KMS-11 (cell line): ENCODE measurements around the gene RNF169.

Source experiments
- H2AFZ ChIP-seq: fragments of 200-600 bp; sonication (generic); 2 replicates; pipeline ENCODE4 v1.6.1; 2016; ENCODE audit warnings: antibody characterized with exemption, mixed run types, low read depth
- H3K27ac ChIP-seq: fragments of 200-600 bp; sonication (generic); 2 replicates; pipeline ENCODE4 v1.6.1; 2016; ENCODE audit warnings: mild to moderate bottlenecking, mixed run types
- H3K27me3 ChIP-seq: fragments of 200-600 bp; sonication (generic); 2 replicates; pipeline ENCODE4 v1.6.1; 2017; ENCODE audit warnings: mild to moderate bottlenecking, low read depth, mixed run types, moderate library complexity; ENCODE audit not compliant: insufficient read depth
- H3K36me3 ChIP-seq: fragments of 200-600 bp; sonication (generic); 2 replicates; pipeline ENCODE4 v1.6.1; 2017; ENCODE audit warnings: mild to moderate bottlenecking, mixed run types; ENCODE audit not compliant: insufficient read depth
- H3K4me1 ChIP-seq: fragments of 200-600 bp; sonication (generic); 2 replicates; pipeline ENCODE4 v1.6.1; 2016; ENCODE audit warnings: mild to moderate bottlenecking, low read depth, mixed run types; ENCODE audit not compliant: poor library complexity, severe bottlenecking
- H3K4me2 ChIP-seq: fragments of 200-600 bp; sonication (generic); 2 replicates; pipeline ENCODE4 v1.7.0; 2016; ENCODE audit warnings: mild to moderate bottlenecking, mixed run types
- H3K4me3 ChIP-seq: fragments of 200-600 bp; sonication (generic); IDR thresholded peaks from 2 replicates; pipeline ENCODE4 v1.6.1; 2017; ENCODE audit warnings: low read depth, low read length, mixed read lengths; ENCODE audit not compliant: insufficient read depth
- H3K79me2 ChIP-seq: fragments of 200-600 bp; sonication (generic); 2 replicates; pipeline ENCODE4 v1.6.1; 2016; ENCODE audit warnings: low read depth, mixed run types; ENCODE audit not compliant: insufficient read depth
- H3K9ac ChIP-seq: fragments of 200-600 bp; sonication (generic); 2 replicates; pipeline ENCODE4 v1.6.1; 2016; ENCODE audit warnings: mild to moderate bottlenecking, mixed run types
- H4K20me1 ChIP-seq: fragments of 200-600 bp; sonication (generic); 2 replicates; pipeline ENCODE4 v1.6.1; 2016; ENCODE audit warnings: mild to moderate bottlenecking, mixed run types; ENCODE audit not compliant: insufficient read depth
- TF ChIP-seq, protein P1 (sequence below): fragments of 200-600 bp; sonication (generic); conservative IDR thresholded peaks from 2 replicates; pipeline ENCODE4 v1.6.1; 2017; ENCODE audit warnings: low read depth, mild to moderate bottlenecking, antibody characterized with exemption, low read length, moderate library complexity, mixed read lengths

RNF169 gene

DNA sequence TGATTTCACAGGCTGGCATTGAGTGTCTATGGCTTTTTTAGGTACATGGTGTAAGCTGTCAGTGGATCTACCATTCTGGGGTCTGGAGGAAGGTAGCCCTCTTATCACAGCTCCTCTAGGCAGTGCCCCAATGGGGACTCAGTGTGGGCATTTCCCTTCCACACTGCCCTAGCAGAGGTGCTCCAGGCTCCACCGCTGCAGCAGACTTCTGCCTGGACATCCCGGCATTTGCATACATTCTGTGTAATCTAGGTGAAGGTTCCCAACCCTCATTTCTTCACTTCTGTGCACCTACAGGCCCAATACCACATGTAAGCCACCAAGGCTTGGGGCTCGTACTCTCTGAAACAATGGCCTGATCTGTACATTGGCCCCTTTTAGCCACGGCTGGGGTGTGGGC is 78.3 kb downstream of the RNF169 start:
- Histone ChIP-seq H3K36me3 (no peaks in the 10 kb centered on the region), H3K4me1 (no peaks in the 10 kb centered on the region), H4K20me1 (no peaks in the 10 kb centered on the region), H3K4me2 (no peak overlapping the region), H3K27me3 (no peaks in the 10 kb centered on the region), H2AFZ (no peak overlapping the region), H3K4me3 (no peak overlapping the region), H3K27ac (no peak overlapping the region), H3K79me2 (no peaks in the 10 kb centered on the region), H3K9ac (no peak overlapping the region)
- TF ChIP-seq, protein P1, sequence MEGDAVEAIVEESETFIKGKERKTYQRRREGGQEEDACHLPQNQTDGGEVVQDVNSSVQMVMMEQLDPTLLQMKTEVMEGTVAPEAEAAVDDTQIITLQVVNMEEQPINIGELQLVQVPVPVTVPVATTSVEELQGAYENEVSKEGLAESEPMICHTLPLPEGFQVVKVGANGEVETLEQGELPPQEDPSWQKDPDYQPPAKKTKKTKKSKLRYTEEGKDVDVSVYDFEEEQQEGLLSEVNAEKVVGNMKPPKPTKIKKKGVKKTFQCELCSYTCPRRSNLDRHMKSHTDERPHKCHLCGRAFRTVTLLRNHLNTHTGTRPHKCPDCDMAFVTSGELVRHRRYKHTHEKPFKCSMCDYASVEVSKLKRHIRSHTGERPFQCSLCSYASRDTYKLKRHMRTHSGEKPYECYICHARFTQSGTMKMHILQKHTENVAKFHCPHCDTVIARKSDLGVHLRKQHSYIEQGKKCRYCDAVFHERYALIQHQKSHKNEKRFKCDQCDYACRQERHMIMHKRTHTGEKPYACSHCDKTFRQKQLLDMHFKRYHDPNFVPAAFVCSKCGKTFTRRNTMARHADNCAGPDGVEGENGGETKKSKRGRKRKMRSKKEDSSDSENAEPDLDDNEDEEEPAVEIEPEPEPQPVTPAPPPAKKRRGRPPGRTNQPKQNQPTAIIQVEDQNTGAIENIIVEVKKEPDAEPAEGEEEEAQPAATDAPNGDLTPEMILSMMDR, result no peak

DNA sequence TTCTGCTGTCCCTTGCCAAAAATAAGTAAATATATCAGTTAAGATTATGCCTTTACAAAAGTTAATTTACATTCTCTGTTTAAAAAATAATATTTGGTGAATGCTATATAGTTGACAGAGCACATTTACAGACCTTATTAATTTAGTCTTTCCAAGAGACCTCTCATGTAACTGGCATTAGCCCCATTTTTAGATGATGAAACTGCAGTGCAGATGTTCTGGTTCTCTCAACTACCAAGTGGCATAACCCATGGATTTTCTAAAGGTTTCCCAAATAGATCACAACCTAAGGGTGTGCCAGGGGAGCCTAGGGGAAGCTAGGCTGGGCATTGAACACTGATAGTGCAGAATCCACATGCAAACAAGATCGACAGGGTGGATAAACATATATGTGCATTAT is 88.5 kb downstream of the RNF169 start:
- TF ChIP-seq, protein P1, result no peak
- no peak overlapping the region for H2AFZ ChIP-seq
- H3K4me1 ChIP-seq, result peaks cover 8% of the 10 kb centered on the region
- no peak overlapping the region for H3K4me3 ChIP-seq
- no peaks in the 10 kb centered on the region for H4K20me1 ChIP-seq
- no peak overlapping the region for H3K27ac ChIP-seq
- 0 out of 2 replicates have a peak, but pooled peaks cover 3% of the 10 kb centered on the region for H3K36me3 ChIP-seq
- no peak overlapping the region for H3K9ac ChIP-seq
- no peak overlapping the region for H3K4me2 ChIP-seq
- no peaks in the 10 kb centered on the region for H3K27me3 ChIP-seq
- no peaks in the 10 kb centered on the region for H3K79me2 ChIP-seq

DNA sequence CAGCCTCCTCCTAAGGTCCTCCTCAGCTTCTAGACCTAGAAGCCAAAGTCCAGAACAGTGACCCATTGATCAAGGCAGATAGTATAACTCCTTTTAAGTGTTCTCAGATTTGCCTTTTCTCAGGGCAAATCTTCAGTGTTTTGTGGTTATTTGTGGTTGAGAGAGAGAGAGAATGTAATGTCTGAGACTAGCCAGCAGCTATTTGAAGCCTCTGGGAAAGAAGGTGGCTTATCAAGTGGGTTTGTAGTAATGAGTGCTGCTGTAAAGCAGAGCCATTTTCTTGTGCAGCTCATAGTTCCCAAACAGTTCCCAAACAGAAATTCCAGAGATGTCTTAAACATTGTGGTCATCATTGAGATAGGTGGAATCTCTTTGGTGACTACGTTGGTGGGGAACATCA is 89.5 kb downstream of the RNF169 start:
- TF ChIP-seq, protein P1, result no peak
- Histone ChIP-seq H3K4me2 (no peak overlapping the region), H2AFZ (no peak overlapping the region), H3K27ac (no peak overlapping the region), H3K9ac (no peak overlapping the region), H3K79me2 (no peaks in the 10 kb centered on the region), H3K4me3 (no peak overlapping the region), H4K20me1 (no peaks in the 10 kb centered on the region), H3K27me3 (no peaks in the 10 kb centered on the region), H3K4me1 (peaks cover 8% of the 10 kb centered on the region), H3K36me3 (0 out of 2 replicates have a peak, but pooled peaks cover 3% of the 10 kb centered on the region)

DNA sequence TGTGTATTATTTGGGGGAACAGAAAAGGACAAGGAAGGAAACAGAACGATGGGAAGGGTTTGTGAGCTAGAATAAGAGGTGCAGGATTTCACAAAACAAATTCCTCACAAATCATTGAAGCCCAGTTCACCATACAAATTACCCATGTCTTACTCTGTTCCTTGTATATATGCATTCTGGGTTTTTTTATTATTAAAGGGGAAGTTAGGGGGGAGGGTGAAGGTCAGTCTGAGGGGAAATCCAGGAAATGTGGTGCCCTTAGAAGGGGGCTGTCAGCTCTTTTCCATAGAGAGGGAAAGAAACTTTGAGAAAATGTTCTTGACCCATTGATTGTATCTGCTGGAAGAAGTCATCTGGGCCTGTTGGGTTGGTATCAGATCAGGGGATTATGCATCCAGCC is 90.8 kb downstream of the RNF169 start:
- H3K4me3 ChIP-seq, result no peak overlapping the region
- 0 out of 2 replicates have a peak, but pooled peaks cover 3% of the 10 kb centered on the region for H3K36me3 ChIP-seq
- no peaks in the 10 kb centered on the region for H3K27me3 ChIP-seq
- H3K4me1 ChIP-seq, result peaks cover 8% of the 10 kb centered on the region
- H3K27ac ChIP-seq, result no peak overlapping the region
- H3K9ac ChIP-seq, result no peak overlapping the region
- H4K20me1 ChIP-seq, result no peaks in the 10 kb centered on the region
- H3K79me2 ChIP-seq, result no peaks in the 10 kb centered on the region
- TF ChIP-seq, protein P1, result no peak
- no peak overlapping the region for H3K4me2 ChIP-seq
- H2AFZ ChIP-seq, result no peak overlapping the region
